Fibroblast of mammary gland (primary cell): ENCODE data around the gene TBX15.

Experiments used
- DNase-seq: peaks from one replicate; pipeline ENCODE4 v3.0.0-alpha.2; 2010; ENCODE audit warnings: low read depth
- H3K4me3 ChIP-seq: 2 replicates; pipeline ENCODE4 v1.5.1; 2011; ENCODE audit warnings: low read depth, mild to moderate bottlenecking, low read length, moderate library complexity; ENCODE audit not compliant: control insufficient read depth
- CTCF ChIP-seq: conservative IDR thresholded peaks from 2 replicates; pipeline ENCODE4 v1.5.1; 2011; ENCODE audit warnings: low read depth, low read length, inconsistent platforms; ENCODE audit not compliant: control insufficient read depth, insufficient read depth

Gene TBX15

DNA sequence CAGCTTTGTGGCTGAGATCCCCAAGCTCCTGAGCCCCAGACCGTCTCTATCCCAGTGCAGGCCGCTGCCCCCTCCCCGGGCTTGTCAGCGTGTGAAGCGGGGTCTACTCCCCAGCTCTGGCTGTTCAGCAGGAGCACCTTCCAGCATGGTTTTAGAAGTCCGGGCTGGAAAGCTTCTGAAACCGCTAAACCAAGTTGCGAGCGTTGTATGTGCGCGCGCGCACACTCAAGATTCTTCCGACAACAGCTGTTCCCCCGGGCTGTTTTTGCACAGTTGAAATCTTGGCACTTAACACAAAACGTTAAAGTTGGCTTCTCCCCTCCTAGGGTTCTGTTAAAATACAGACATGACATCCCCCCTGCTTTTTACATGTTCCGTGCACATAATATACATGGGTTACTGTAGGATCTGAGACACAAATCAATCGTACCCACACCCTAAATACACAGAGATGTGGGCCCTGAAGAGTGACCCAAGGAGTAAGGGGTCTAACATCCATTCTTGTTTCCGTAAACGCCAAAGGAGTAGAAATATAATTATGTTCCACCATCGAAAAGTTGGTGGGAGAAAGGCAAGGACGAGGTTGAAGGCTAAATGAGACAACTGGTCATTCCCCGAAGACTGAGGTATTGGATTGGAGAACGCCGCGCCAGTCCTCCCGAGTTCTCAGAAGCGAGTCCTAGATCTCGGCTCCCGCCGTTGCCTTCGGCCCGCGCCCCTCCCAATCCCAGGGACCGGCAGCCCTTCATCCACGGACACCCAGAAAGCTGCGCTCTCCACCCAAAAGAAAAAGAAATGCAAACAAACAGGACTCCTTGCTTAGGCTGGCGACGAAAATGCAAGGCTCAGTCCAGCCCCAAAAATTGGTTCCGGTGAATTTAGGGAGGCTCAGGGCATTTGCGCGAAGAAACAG is 1.3 kb downstream of the TBX15 start:
- no peak for TF ChIP-seq CTCF
- DNase-seq = peak; percentile 58
- H3K4me3 ChIP-seq = peak overlapping the region; percentile 84

DNA sequence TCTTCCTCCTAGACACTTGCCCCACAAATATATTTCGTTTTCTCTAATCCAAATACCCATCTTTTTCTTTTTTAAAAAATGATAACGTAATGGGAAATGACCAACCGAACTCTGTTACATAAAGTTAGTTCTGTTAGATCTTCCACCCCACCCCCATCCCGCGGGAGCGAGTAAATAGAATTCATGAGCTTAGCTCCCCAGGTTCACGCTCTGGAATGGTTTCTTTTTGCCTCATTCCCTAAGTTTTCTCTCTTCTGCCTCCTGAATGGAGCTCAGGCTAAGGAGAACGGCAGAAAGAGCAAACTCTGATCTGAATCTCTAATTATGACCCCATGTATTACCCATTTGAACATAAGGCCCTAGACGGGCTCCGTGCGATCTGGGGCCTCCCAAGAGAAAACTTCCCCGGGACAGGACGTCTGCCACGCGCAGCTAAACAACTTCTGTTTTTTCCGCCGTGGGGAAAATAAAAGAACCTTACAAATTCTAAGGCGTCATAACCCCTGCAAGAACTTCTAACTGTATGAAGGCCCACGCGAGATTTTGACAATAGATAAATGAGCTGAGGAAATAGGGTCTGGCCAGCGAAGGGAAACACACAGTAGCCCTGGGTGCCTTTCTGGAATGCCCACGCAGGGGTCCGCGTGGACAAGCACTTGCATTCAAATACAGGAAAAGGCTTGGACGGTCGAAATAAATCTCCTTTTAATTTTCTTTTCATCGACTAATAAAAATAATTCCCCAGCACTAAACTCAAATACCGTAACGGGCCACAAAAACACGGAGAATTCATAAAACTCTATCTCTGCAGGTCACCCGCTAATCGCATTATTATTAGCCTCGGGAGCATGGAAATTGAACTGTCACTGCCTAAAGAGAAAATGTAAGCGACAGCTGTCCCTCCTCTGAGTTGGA is 2.2 kb downstream of the TBX15 start:
- peak overlapping the region; percentile 84 for H3K4me3 ChIP-seq
- TF ChIP-seq CTCF = no peak
- DNase-seq = peak; percentile 61

DNA sequence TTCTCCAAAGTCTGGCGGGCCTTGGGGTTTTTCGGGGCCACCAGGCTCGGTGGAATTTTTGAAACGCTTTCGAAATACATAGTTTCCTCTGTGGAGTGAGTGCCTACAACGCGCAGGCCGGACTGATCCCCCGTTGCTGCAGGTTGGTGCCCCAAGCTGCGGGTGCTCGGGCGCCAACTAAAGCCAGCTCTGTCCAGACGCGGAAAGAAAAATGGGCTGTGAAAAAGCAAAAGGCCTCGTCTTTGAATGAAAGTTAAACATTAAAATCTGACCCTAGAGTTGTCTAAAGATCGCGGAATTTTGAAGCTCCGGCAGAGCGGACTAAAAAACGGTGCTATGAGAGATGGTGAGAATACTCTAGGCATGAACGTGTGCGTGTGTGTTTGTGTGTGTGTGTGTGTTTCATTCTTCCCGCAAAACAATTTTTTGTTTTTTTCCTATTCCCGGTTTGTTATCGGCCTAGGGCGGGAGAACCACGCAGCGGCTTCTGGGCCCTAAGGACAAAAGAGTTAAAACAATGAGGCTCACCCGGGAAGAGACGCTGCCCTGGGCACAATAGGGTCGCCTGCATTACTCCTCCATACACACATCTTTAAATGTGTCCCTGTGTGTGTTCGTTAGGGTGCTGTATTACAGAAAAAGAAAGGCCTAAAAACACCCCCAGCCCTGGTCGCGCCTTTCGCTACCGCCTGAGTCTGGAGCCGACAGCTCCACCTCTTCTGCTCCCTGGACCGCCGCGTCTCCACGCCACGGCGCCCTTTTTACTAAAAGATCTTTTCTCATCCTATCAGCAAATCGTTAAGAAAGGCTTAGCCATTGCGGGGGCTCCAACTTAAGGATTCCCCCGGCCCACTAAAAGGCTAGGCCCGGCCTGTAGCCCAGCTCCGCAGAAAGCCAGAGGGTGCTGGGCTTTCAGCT is 3.2 kb downstream of the TBX15 start:
- peak overlapping the region; percentile 84 for H3K4me3 ChIP-seq
- TF ChIP-seq CTCF = no peak
- DNase-seq = no peak

- peak; percentile 76 for DNase-seq
- no peak for TF ChIP-seq CTCF
- peak overlapping the region; percentile 84 for H3K4me3 ChIP-seq
Observed at GRCh38 chr1:118984086-118984721, 3.9 kb downstream of the TBX15 start.

DNA sequence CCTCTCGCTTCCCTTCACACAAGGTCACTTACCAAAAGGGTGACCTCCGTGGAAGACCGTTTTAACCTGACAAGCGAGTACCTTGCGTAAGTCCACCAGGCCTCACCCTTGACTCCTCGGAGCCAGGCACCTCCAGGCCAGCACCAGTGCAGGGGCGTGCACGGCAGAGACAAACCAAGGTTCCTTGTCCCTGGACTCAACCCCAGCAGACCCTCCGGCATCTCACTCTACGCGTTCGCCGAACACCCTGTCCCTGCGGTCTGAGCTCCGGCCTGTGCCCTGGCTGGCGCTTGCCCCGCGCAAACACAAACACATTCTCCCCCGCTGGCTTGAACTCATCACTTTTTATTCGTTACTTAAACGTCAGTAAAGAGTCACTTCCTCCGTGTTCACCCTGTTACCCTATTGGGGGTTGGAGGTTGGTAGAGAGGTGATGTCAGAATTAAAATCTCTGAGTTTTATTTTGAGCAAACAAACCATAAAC is 4.5 kb downstream of the TBX15 start:
- no peak for TF ChIP-seq CTCF
- H3K4me3 ChIP-seq = peak overlapping the region; percentile 84
- peak; percentile 87 for DNase-seq
